LNCaP clone FGC (cell line): Measurements from ENCODE around the gene MYO15A.

Source experiments
- DNase-seq: peaks from one replicate; pipeline ENCODE4 v3.0.0-alpha.2; 2011; ENCODE audit warnings: low read depth
- H3K4me3 ChIP-seq: 2 replicates; pipeline ENCODE4 v1.5.1; 2011; ENCODE audit warnings: mild to moderate bottlenecking, low read depth, low read length, control low read depth
- CTCF ChIP-seq: IDR thresholded peaks from 2 replicates; pipeline ENCODE4 v1.5.1; 2012; ENCODE audit warnings: mild to moderate bottlenecking; ENCODE audit not compliant: control insufficient read depth, insufficient read depth; ENCODE audit errors: extremely low read depth

MYO15A gene

DNA sequence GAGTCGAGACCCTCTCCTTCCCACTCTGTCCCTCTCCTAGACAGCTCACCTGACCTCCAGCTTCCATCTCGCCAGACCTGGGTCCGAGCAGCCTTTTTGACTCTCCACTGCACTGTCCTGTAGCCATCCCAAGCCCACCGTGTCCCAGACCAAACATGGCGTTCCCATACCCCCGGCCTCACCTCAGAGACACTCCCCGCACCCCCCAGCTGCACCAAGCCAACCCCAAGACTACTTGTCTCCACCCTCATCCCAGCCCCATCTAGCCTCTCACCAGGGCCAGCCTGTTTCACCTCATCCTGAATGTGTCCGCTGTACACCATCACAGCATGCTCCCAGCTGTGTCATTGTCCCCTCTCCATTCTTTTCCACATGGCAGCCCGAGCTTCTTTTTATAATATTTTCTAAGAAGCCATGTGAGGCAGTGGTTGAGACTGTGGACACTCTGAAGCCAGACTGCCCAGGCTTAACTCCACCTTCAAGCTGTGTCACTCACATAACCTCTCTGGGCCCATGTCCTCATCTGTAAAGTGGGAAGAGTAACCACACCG lies 1.5 kb downstream of the MYO15A start:
- no peak for DNase-seq
- TF ChIP-seq CTCF, result no peak
- no peak overlapping the region for H3K4me3 ChIP-seq

DNA sequence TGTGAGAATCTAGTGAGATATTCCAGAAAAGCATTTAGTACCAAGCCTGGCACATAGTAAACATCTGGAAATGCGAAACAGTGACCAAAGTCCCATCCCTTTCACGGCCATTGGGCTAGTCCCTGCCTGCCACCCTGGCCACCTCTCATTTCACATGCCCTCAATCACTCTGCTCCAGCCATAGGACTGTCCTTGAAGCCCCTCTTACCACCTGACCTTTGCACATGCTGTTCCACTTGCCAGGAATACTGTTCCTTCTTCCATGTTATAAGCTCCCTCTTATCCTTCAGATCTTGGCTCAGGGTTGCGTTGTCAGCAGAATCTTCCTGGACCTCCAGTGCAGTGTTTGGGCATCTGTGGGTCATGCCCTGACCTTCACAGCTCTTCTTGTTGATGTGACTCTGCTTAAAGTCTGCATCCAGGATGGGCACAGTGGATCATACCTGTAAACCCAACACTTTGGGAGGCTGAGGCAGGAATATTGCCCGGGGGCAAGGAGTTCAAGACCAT lies 2.1 kb downstream of the MYO15A start:
- DNase-seq, result no peak
- TF ChIP-seq CTCF, result no peak
- no peak overlapping the region for H3K4me3 ChIP-seq

DNA sequence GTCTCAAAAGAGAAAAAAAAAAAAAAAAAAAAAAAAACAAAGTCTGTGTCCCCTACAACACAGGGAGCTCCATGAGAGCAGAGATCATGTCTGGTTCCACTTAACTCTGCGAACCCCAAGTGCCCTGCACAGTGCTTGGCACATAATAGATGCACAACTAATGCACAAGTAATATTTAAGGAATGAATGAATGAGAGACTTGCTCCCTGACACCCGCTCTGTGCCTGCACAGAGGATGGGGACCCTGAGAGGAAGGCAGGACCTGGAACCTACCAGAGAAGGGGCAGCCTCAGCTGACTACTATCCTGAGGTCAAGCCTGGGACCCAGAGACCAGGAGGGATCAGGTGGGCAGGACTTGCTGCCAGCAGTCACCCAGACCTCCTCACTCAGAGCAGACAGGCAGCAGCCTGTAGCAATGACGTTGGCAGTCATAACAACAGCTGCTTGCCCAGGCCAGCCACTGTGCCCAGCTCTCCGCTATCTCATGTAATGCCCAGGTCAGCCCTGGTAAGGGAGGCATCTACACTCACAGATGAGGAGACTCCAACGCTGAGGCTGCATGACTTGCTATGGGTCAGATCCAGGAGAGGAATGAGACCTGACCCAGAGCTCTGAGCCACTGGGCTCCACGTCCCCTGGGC lies 2.9 kb downstream of the MYO15A start:
- no peak for TF ChIP-seq CTCF
- no peak for DNase-seq
- no peak overlapping the region for H3K4me3 ChIP-seq

GRCh38 chr17:18115517-18115916 lies 7.0 kb downstream of the MYO15A start:
- TF ChIP-seq CTCF, result no peak
- no peak for DNase-seq

GRCh38 chr17:18116078-18116477 lies 7.5 kb downstream of the MYO15A start:
- DNase-seq, result no peak

More at GRCh38 chr17:18115517-18115916, 7.0 kb downstream of the MYO15A start:
- no peak overlapping the region for H3K4me3 ChIP-seq

DNA sequence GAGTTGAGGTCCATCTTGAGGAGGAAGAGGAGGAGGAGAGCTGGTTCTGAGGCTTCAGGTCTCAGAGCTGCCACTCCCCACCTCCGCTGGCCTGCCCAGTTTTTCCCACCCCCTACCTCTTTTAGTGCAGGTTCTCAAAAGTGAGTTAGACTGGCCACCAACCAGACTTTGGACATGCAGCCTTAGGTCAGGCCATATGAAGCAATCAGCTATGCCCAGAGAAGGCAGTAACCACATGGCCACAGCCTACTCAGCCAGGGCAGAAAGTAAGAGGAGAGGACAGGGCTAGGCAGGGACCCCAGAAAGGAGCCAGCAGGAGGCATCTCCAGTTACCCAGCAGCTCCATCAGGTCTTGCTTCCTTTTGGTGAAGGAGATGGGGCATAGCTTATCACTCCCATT lies 9.0 kb downstream of the MYO15A start:
- no peak overlapping the region for H3K4me3 ChIP-seq
- no peak for DNase-seq
- TF ChIP-seq CTCF, result no peak

More at GRCh38 chr17:18116078-18116477, 7.5 kb downstream of the MYO15A start:
- H3K4me3 ChIP-seq, result no peak overlapping the region
- TF ChIP-seq CTCF, result no peak
